Activated CD4-positive, alpha-beta memory T cell treated with anti-CD3 and anti-CD28 coated beads, Interleukin-2, amount 10 ng/mL, durations not matched to agents 7 days and 5 days (primary cell): ENCODE results near the gene CXCL5. TPM values are rescaled to one million over a fixed set of nuclear protein-coding genes. Genes with fewer than 3 reads are reported as not detected.
"Not testable (repeated sequence)": the region's sequence is repeated elsewhere in the genome, so short reads cannot be mapped to it uniquely, and the experiment has no call there.

ENCODE experiments used
- CTCF ChIA-PET: fragments of 350-600 bp; sonication (Branson Sonifier 250); formaldehyde crosslinking; loops from one replicate; lab custom pipeline; 2021; ENCODE audit warnings: antibody characterized with exemption, inconsistent platforms; lab: Charles Lee
- POLR2A ChIA-PET: fragments of 350-600 bp; sonication (Branson Sonifier 250); formaldehyde crosslinking; loops from one replicate; lab custom pipeline; 2021; ENCODE audit warnings: antibody characterized with exemption; lab: Charles Lee
- DNase-seq: peaks from one replicate; pipeline ENCODE4 v3.0.0-alpha.2; 2020
- H3K27ac Mint-ChIP-seq: one replicate; pipeline ENCODE4 v1.8.0; 2021; ENCODE audit warnings: mild to moderate bottlenecking, mixed read lengths
- H3K27me3 Mint-ChIP-seq: one replicate; pipeline ENCODE4 v1.8.0; 2021; ENCODE audit warnings: mixed read lengths
- H3K36me3 Mint-ChIP-seq: one replicate; pipeline ENCODE4 v1.8.0; 2021; ENCODE audit warnings: low read depth, mixed read lengths
- H3K4me1 Mint-ChIP-seq: one replicate; pipeline ENCODE4 v1.8.0; 2021; ENCODE audit warnings: mixed read lengths
- H3K4me3 Mint-ChIP-seq: one replicate; pipeline ENCODE4 v1.8.0; 2021; ENCODE audit warnings: mild to moderate bottlenecking, mixed read lengths
- H3K9me3 Mint-ChIP-seq: one replicate; pipeline ENCODE4 v1.8.0; 2021; ENCODE audit warnings: mixed read lengths
- total RNA-seq, 2 experiments: library from RNA; stranded (reverse); gene quantifications; one replicate each; pipeline ENCODE4 v1.2.3, GENCODE V29; 2021

The CXCL5 gene
- total RNA-seq, 2 experiments from 2014 or later, result not detected

DNA sequence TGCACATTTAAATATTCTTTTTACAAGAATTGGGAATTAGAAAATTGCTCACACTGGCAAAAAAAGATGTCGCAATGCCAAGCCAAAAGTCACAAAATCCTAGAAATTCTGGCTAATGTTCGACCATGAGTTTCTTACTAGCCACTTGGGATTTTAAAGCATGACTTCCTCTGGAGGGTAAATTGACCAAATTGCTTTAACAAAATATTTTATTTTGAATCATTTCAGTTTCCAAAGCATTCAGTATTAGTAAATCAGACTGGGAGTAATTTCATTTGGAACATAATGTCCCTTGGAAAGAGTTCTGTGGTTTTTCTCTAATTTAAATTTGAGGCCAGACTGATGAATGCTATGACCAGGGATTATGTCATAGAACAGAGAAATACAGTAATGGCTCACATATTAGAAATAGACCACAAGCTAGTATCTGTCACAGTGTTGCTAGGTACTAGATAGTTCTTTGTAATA, 7.6 kb upstream of the CXCL5 start:
- Mint-ChIP-seq H3K27me3 (peaks cover 2% of the 10 kb centered on the region), H3K4me3 (no peak overlapping the region), H3K27ac (no peak overlapping the region), H3K9me3 (no peaks in the 10 kb centered on the region), H3K36me3 (no peaks in the 10 kb centered on the region), H3K4me1 (no peaks in the 10 kb centered on the region)
- POLR2A ChIA-PET, result no interaction called here
- no peak for DNase-seq
- CTCF ChIA-PET, result no interaction called here

DNA sequence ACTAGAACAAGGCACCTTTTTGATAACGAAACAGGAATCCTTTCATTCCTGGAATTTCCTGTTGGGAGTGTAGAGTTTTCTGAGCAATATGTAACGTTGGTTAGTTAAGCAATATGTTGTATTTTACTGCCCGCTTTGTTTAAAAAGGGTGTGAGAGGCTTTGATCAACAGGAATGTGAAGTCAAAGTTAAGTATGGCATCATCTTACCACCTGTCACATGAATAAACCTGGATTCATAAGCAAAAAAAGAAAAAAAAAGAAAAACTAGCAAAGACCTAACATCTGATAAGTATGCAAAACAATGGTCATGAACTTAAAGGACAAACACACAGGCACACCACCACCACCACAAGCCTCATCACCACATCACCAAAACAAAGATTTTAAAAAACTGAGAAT, 7.1 kb upstream of the CXCL5 start:
- Mint-ChIP-seq H3K4me3 (no peak overlapping the region), H3K9me3 (no peaks in the 10 kb centered on the region), H3K36me3 (no peaks in the 10 kb centered on the region), H3K4me1 (no peaks in the 10 kb centered on the region), H3K27ac (no peak overlapping the region), H3K27me3 (peaks cover 2% of the 10 kb centered on the region)
- DNase-seq, result no peak
- ChIA-PET CTCF (no interaction called here), POLR2A (no interaction called here)

DNA sequence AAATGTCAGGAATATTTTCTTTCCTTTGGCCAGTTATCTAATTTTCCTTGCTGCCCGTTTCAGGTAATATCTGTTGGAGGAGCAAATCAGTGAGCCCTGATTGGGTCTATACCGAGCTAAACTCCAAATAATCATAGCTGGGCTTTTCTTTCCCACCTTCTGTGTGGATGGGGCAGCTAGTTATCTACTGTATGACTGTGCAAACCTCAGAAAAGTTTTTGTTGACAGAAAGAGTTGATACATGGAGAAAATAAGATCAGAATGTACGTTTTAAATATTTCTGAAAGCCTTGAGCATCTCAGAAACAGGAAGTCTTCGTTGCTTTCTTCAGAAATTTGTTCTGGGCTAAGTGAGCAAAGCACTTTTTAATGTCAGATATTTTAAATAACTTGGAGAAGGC, 6.2 kb upstream of the CXCL5 start:
- Mint-ChIP-seq H3K27me3 (peaks cover 2% of the 10 kb centered on the region), H3K9me3 (no peaks in the 10 kb centered on the region), H3K4me1 (no peaks in the 10 kb centered on the region), H3K4me3 (no peak overlapping the region), H3K27ac (no peak overlapping the region), H3K36me3 (no peaks in the 10 kb centered on the region)
- CTCF ChIA-PET, result no interaction called here
- POLR2A ChIA-PET, result no interaction called here
- DNase-seq, result no peak

DNA sequence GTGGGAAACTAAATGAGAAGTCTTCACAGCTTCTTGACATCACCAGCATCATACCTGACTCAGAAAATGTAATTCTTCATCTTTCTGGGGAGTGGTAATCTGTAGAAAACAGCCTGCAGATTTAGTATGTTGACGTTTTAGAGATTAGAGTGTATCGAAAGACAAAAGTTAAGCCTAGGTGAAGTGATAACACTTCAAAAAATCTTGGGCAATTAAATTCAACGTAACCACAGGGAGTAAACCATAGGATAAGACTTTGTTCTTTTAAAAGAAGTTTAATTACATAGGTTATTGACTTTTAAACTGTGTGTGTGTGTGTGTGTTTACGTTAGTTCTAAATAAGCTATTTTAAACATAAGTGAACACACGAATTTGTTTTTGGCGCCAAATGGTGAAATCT, 1.8 kb upstream of the CXCL5 start:
- H3K27me3 Mint-ChIP-seq, result peaks cover 23% of the 10 kb centered on the region
- no peaks in the 10 kb centered on the region for H3K9me3 Mint-ChIP-seq
- ChIA-PET POLR2A (interaction anchor here (0.6 kb wide), 1 partner anchor 18 kb away, joined by 3 read pairs; no protein-coding TSS in a partner anchor), CTCF (no interaction called here)
- H3K4me3 Mint-ChIP-seq, result no peak overlapping the region
- H3K36me3 Mint-ChIP-seq, result no peaks in the 10 kb centered on the region
- no peak overlapping the region for H3K27ac Mint-ChIP-seq
- H3K4me1 Mint-ChIP-seq, result no peaks in the 10 kb centered on the region
- DNase-seq, result no peak

DNA sequence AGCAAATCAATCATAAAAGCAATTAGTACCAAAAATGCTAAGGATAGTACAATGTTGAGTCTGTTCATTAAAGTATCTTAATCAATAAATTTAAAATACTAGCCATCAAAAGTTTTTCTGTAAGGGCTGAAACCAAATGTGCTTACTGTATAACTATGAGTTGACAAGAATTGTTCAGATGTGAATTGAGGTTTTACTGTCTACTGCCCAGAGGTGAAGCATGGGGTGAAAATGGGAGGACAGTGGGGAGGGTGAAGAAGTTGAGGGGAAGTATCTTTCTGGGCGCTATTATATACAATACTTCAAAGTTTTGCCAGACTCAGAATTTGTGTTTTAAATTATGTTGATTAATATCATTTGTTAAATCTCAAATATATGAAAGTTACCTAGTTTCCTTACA, 6.4 kb downstream of the CXCL5 start:
- POLR2A ChIA-PET, result no interaction called here
- CTCF ChIA-PET, result no interaction called here
- Mint-ChIP-seq H3K4me3 (no peak overlapping the region), H3K4me1 (no peaks in the 10 kb centered on the region), H3K27me3 (peaks cover 2% of the 10 kb centered on the region), H3K36me3 (no peaks in the 10 kb centered on the region), H3K27ac (no peak overlapping the region), H3K9me3 (no peaks in the 10 kb centered on the region)
- no peak for DNase-seq

DNA sequence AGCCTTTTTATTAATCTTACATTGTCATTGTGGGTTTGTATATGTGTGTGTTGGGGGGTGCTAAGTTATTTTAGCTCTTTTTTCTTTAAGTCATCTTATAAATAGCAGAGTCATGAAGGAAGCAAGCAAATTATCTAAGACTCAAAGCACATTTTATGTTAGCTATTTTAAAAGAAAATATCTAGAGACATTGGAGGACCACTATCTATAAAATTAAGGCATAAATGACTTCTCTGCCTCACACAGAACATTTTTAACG, 6.8 kb downstream of the CXCL5 start:
- ChIA-PET POLR2A (no interaction called here), CTCF (no interaction called here)
- Mint-ChIP-seq H3K4me3 (no peak overlapping the region), H3K27me3 (peaks cover 2% of the 10 kb centered on the region), H3K27ac (no peak overlapping the region), H3K4me1 (no peaks in the 10 kb centered on the region), H3K36me3 (no peaks in the 10 kb centered on the region), H3K9me3 (no peaks in the 10 kb centered on the region)
- DNase-seq, result no peak

DNA sequence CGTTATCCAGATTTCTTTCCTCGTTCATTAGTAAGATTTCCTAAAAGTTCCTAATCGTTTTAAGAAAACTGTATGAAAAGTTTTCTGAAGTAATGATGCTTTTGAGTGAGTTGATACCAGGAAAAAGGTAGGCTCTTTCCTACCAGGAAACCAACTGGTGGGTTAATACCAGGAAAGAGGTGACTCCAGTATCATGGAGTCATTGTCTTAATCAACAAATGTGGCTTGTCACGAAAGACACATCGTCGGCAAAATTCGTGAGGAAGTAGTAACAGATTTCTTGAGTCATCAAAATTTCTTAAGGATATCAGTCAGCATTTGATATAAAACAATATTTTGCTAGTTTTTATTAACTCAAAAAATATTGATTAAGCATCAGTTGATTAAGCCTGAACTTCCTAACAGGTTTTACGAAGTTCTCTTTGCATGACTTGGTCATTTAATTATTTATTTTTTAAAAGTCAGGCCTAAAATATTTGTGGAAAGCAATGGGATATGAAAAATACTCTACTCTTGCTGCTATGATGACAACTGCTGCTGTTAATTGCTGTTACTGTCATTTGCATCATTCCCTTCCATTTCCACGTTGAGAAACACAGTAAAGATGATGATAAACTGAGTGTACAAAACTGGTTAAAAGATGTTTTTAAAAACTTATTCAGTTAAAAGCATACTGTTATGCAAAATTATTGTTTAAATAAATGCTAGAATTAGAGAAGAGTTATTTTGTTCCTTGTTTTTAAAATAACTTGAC, 7.3 kb downstream of the CXCL5 start:
- POLR2A ChIA-PET, result no interaction called here
- no peak overlapping the region for H3K27ac Mint-ChIP-seq
- H3K4me3 Mint-ChIP-seq, result no peak overlapping the region
- peaks cover 2% of the 10 kb centered on the region for H3K27me3 Mint-ChIP-seq
- H3K9me3 Mint-ChIP-seq, result no peaks in the 10 kb centered on the region
- H3K4me1 Mint-ChIP-seq, result no peaks in the 10 kb centered on the region
- DNase-seq, result no peak
- CTCF ChIA-PET, result no interaction called here
- no peaks in the 10 kb centered on the region for H3K36me3 Mint-ChIP-seq

DNA sequence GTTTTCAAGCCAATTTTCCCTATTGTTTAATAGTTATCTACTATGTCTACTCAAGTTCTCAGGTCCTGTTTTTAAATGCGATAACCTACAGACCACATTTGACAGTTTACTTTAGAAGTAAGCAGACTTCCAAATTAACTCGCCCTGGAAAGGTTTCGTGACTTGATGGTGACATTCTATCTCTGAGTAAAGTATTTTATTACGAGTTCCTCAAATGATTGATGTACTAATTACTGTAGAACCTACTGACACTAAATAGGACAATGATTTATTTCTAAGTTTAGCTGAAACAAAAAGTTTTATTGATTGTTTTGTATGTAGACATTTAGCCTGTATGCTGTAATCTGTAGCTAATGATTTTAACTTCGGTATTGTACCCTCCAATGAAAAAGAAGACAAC, 8.5 kb downstream of the CXCL5 start:
- Mint-ChIP-seq H3K27me3 (peaks cover 2% of the 10 kb centered on the region), H3K36me3 (no peaks in the 10 kb centered on the region), H3K9me3 (no peaks in the 10 kb centered on the region), H3K4me1 (no peaks in the 10 kb centered on the region), H3K27ac (no peak overlapping the region), H3K4me3 (no peak overlapping the region)
- ChIA-PET CTCF (no interaction called here), POLR2A (no interaction called here)
- DNase-seq, result no peak

DNA sequence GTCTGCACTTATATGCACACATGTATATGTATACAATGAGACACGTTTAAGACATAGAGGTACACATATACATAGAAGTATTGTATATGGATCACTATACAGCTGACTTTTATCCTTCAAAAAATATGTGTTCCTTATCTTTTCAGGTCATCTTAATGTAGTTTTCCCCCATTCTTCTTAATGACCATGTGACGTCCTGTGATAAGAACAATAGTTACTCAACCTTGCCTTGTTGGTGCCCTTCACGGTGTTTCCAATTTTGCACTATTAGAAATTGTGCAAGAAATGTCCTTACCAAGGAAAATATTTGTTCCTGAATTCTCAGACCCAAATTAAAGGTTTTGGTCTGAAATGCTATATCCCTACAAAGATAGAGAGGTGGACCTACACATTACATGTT, 9.4 kb downstream of the CXCL5 start:
- Mint-ChIP-seq H3K27ac (no peak overlapping the region), H3K4me3 (no peak overlapping the region), H3K4me1 (no peaks in the 10 kb centered on the region), H3K36me3 (no peaks in the 10 kb centered on the region), H3K9me3 (no peaks in the 10 kb centered on the region), H3K27me3 (no peaks in the 10 kb centered on the region)
- ChIA-PET POLR2A (no interaction called here), CTCF (no interaction called here)
- no peak for DNase-seq

DNA sequence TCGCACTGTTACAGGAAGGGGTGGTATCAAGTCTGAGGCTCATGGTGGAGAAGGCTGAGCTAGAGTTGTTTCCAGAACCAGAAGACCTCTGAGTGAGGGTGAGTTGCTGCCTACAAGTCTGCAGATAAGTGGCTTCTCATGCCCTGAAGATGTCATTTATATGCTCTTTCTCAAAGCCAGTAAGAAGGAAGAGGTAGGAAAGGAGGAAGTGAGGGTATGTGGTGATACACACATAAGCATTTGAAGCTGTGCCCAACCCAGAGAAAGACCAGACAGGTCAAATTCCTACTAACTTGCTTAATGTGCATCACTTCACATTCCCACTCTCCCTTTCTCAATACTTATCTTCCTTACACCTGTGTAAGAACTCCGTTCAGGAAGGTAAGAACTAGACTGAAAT, 10.4 kb downstream of the CXCL5 start, which contains the start of gene PPBP:
Gene PPBP (minus strand): TSS at position 130 of the 400 bp plus-strand sequence. CDS start 87 bp downstream, at position 43.
- Mint-ChIP-seq H3K27me3 (no peaks in the 10 kb centered on the region), H3K36me3 (no peaks in the 10 kb centered on the region), H3K4me1 (no peaks in the 10 kb centered on the region), H3K27ac (no peak within 1 kb of the TSS), H3K4me3 (no peak within 1 kb of the TSS), H3K9me3 (no peaks in the 10 kb centered on the region)
- ChIA-PET POLR2A (no interaction called here), CTCF (no interaction called here)
- DNase-seq, result no peak

DNA sequence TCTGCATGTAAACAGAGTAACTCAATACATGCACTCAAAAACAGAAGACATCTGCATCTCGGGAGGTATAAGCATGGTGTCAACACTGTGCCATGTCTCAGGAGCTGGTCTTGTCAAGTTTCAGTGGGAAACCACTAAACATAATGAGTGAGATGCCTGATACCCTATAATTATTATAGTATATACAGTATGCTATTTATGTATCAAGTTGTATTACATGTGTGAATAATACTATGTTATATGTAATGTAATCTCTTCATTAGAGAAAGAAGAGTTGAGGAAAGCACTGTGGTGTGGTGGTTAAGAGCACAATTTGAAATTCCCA, 13.0 kb downstream of the CXCL5 start:
- Mint-ChIP-seq H3K36me3 (no peaks in the 10 kb centered on the region), H3K4me1 (no peaks in the 10 kb centered on the region), H3K27ac (no peak overlapping the region), H3K9me3 (no peaks in the 10 kb centered on the region), H3K27me3 (no peaks in the 10 kb centered on the region), H3K4me3 (no peak overlapping the region)
- ChIA-PET POLR2A (no interaction called here), CTCF (no interaction called here)
- no peak for DNase-seq

DNA sequence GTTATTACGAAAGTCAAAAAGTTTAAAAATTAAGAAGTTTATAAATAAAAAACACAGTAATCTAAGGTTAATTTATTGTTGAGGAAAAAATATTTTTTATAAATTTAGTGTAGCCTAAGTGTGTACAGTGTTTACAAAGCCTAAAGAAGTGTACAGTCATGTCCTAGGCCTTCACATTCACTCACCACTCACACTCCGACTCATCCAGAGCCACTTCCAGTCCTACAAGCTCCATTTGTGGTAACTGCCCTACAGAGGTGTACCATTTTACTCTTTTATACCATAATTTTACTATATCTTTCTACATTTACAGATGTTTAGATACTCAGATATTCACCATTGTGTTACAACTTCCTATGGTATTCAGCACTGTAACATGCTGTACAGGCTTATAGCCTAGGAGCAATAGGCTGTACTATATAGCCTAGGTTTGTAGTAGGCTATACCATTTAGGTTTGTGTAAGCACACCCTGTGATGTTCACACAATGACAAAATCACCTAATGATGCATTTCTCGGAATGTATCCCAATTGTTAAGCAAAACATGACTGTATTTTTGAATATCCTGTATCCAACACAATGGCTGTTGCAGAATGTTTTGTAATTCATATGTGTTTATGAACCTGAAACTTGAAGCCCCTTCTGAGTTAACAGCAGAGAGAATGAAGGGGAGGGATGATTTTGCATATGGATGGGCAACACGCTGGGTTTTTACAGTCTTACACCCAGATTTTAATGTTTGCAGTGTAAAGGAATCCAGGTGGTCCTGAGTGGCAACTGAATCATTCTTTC, 13.5 kb downstream of the CXCL5 start:
- DNase-seq, result no peak
- ChIA-PET CTCF (no interaction called here), POLR2A (no interaction called here)
- Mint-ChIP-seq H3K4me1 (no peaks in the 10 kb centered on the region), H3K27me3 (no peaks in the 10 kb centered on the region), H3K9me3 (no peaks in the 10 kb centered on the region), H3K27ac (no peak overlapping the region), H3K4me3 (no peak overlapping the region), H3K36me3 (no peaks in the 10 kb centered on the region)

DNA sequence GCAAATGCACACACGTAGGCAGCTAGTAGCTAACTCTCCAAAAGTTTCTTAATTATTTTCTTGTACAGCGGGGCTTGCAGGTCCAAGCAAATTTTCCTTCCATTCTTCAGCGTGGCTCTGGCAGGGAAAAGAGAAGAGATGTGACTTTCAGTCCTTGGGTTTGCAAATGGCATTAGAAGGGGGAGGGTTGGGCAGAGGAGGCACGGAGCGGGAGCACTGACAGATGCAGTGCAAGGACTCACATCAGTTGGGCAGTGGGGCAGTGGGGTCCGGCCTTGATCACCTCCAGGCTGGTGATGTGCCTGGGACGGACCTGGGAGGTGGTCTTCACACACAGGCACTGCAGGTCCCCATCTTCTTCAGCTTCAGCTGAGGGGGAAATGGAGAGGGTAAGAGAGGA, 17.3 kb downstream of the CXCL5 start:
- POLR2A ChIA-PET, H3K4me3 Mint-ChIP-seq, CTCF ChIA-PET: not testable (repeated sequence)

DNA sequence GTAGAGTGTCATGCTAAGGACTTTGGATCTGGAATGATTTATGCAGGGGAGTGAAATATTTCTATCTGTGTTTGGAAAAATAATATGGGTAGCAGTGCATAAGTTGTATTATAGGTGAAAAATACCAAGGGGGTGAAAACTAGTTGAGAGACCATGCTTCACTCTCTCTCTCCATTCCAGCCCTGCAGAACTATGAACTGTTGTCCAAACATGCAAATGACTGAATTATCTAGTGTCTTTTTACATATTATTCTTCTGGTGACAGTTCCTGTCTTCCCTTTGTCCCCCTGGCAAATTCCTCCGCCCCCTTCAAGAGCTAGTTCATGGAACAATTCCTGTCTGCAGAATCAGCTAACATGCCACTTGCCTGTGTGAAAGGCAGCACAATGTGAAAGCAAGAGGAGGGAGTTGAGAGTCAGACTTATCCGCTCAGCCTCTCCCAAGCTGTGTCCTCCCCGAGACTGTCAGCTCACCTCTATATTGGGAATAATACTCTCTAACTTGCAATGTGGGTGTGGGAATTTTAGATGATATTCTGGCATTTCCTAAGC, 19.0 kb downstream of the CXCL5 start:
- no peak overlapping the region for H3K4me3 Mint-ChIP-seq
- H3K27ac Mint-ChIP-seq, result no peak overlapping the region
- no peaks in the 10 kb centered on the region for H3K4me1 Mint-ChIP-seq
- POLR2A ChIA-PET, result no interaction called here
- H3K36me3 Mint-ChIP-seq, result no peaks in the 10 kb centered on the region
- CTCF ChIA-PET, result no interaction called here
- DNase-seq, result no peak
- no peaks in the 10 kb centered on the region for H3K27me3 Mint-ChIP-seq
- no peaks in the 10 kb centered on the region for H3K9me3 Mint-ChIP-seq

More for the DNA sequence above, 17.3 kb downstream of the CXCL5 start:
- DNase-seq, H3K27ac Mint-ChIP-seq, H3K27me3 Mint-ChIP-seq, H3K36me3 Mint-ChIP-seq, H3K4me1 Mint-ChIP-seq, H3K9me3 Mint-ChIP-seq: not testable (repeated sequence)
